Stimulated activated naive CD8-positive, alpha-beta T cell treated with anti-CD3 and anti-CD28 coated beads, Interleukin-15, Interleukin-2, amounts not matched to agents 100 U/mL and 50 U/mL, for 24 hours (primary cell): ENCODE measurements around the gene ST6GALNAC3.
"Not testable (repeated sequence)": the region's sequence is repeated elsewhere in the genome, so short reads cannot be mapped to it uniquely, and the experiment has no call there.

Source experiments
- ATAC-seq: fragments of 150-1000 bp; cut with Tn5 transposase; one replicate; pipeline ENCODE4 v1.10.0; 2021
- DNase-seq: peaks from one replicate; pipeline ENCODE4 v3.0.0; 2021

Gene ST6GALNAC3

GRCh38 chr1:76106719-76107235 lies 32.2 kb downstream of the ST6GALNAC3 start:
- DNase-seq, result no peak
- no peak for ATAC-seq

DNA sequence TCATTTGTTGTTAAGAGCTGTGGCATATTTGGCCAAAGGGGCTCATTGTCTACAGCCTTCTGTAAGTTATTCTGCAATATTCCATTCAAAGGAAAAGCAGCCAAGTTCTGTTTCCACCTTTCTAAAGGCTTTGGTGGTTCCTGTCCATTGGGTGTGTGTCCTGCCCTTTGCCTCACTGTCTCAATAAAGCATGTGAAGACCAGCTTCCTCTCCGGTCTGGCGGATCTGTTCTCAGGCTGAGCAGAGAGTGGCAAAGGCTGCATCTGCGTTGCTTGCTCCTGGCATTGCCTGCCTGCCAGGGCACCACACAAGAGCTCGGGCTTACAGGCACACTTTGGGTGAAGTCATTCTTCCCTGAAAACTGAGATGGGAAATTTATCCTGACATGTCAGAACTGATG lies 34.9 kb downstream of the ST6GALNAC3 start:
- ATAC-seq, result no peak
- no peak for DNase-seq

- DNase-seq (no peak), ATAC-seq (no peak)
These were observed 35.5 kb downstream of the ST6GALNAC3 start for GRCh38 chr1:76109901-76110560.

DNA sequence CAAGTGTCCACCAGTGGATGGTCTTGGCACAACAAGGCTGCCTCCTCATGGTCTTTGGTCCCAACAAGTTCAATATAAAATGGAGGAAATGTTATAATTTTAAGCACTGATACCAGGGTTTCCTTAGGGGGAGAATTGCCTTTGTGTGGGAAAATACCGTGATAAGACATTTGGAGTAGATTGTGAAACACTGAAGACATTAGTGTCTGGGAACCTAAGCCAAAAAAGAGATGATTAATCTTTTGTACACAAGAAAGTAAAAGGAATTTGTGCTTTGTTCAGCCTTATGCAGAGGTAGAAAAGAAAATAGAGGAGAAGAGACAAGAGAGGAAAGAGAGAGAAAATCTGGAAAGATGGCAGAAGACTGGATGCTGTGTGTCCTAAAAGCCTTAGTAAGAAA lies 36.1 kb downstream of the ST6GALNAC3 start:
- no peak for DNase-seq
- ATAC-seq, result no peak

DNA sequence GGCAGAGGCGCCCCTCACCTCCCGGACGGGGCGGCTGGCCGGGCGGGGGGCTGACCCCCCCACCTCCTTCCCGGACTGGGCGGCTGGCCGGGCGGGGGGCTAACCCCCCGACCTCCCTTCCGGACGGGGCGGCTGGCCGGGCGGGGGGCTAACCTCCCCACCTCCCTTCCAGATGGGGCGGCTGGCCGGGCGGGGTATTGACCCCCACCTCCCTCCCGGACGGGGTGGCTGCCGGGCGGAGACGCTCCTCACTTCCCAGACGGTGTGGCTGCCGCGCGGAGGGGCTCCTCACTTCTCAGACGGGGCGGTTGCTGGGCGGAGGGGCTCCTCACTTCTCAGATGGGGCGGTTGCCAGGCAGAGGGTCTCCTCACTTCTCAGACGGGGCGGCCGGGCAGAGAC lies 37.8 kb downstream of the ST6GALNAC3 start:
- DNase-seq, ATAC-seq: not testable (repeated sequence)

GRCh38 chr1:76113446-76113845 lies 38.9 kb downstream of the ST6GALNAC3 start:
- ATAC-seq, result no peak

GRCh38 chr1:76115171-76115570 lies 40.6 kb downstream of the ST6GALNAC3 start:
- DNase-seq (no peak), ATAC-seq (no peak)

More at GRCh38 chr1:76113446-76113845, 38.9 kb downstream of the ST6GALNAC3 start:
- DNase-seq, result no peak

DNA sequence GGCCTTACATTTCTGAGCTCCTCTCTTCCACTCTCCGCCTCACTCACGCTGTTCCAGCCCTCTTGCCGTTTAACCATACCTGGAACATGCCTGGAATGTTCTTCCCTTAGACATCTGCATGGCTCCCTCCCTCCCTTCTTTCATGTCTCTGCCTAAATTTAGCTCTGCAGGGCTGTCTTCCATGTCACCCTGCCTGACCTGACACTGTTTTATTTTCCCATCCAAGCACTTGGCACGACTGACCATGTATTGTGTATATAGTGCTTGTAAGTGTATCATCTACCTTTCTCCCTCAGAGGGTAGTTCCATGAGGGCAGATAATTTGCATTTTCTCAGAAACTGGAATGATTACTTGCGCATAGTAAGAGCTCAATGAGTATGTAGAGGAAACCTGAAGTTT lies 47.3 kb downstream of the ST6GALNAC3 start:
- ATAC-seq, result no peak

GRCh38 chr1:76122271-76122670 lies 47.7 kb downstream of the ST6GALNAC3 start:
- DNase-seq (no peak), ATAC-seq (no peak)

More for the DNA sequence above, 47.3 kb downstream of the ST6GALNAC3 start:
- no peak for DNase-seq

DNA sequence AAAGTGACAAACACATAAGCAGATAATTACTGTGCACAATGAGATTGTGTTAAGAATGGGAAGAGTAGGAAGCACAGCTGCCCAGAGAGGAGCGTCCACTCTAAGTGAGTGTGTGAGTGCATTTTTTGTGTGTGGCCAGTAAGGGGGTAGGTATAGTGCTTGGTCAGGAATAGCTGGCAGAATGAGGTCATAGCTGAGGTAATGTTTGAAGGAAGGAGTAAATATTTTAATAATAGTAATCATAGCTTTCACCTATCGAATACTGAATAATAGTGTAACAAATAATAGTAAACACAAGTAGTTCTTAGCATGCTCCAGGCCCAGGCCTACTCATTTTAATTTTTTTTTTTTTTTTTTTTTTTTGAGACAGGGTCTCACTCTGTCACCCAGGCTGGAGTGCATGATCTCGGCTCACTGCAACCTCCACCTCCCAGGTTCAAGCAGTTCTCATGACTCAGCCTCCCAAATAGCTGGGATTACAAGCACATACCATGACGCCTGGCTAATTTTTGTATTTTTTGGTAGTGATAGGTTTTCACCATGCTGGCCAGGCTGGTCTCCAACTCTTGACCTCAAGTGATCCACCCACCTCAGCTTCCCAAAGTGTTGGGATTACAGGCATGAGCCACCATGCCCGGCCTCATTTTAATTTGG lies 49.0 kb downstream of the ST6GALNAC3 start:
- not testable (repeated sequence) for DNase-seq, ATAC-seq

DNA sequence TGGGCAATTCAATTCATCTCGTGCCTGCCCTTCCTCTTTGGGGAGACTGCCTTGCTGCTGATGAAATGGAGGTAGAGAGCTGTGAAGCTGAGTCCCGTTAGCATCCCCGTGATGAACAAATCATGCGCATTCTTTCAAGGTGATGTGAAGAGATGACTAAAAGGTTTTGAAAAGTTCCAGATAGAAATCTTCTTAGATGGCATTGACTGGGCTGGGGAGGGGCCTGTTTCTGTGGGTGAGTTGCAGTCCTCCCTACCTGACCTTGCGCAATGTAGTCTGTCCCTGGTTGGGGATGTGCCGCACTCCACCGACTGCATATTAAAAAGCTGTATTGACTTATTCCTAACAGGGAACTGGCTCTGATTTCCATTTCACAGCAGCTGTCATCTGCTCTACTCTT lies 49.6 kb downstream of the ST6GALNAC3 start:
- ATAC-seq (no peak), DNase-seq (no peak)

GRCh38 chr1:76125473-76126219 lies 51.1 kb downstream of the ST6GALNAC3 start:
- ATAC-seq (no peak), DNase-seq (no peak)

DNA sequence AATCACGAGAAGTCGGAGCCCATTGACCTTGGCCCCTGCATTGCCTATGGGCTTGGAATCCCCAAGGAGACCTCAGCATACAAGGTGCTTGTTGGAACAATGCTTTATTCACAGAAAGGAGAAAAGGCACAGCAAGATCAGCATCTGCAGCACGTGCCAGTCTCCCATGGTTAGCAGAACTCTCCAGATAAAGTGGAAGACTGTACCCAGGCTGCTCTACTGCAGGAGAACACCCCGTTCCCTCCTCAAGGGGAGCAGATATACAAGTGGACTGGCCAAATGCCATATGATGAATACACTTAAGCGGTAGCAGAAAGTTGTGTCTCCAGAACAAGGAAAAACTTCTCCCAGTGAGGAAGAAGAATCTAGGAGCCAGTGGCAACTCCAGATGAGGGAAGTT lies 53.5 kb downstream of the ST6GALNAC3 start:
- ATAC-seq (no peak), DNase-seq (no peak)

- no peak for ATAC-seq
These were observed 55.2 kb downstream of the ST6GALNAC3 start for GRCh38 chr1:76129731-76130130.

GRCh38 chr1:76130992-76131391 lies 56.4 kb downstream of the ST6GALNAC3 start:
- DNase-seq, result no peak
- no peak for ATAC-seq

More at GRCh38 chr1:76129731-76130130, 55.2 kb downstream of the ST6GALNAC3 start:
- no peak for DNase-seq

DNA sequence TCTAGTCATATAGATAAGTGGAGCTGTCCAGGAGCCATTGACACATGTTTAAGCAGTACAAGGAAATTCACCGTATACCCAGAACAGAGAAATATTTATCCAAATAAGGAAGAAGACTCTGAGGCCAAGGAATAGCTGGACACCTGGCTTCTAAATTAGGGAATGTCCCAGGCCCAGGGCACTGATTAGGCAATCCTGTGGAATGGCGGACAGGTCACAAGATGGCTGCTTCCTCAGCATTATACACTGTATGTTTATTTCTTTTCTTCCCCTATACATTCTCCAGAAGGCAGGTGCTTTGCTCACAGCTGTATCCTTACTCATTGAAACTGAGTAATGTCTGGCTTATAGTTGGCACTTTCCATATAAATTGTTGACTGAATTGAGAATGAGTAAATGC lies 59.4 kb downstream of the ST6GALNAC3 start:
- DNase-seq (no peak), ATAC-seq (no peak)

GRCh38 chr1:76135835-76136234 lies 61.3 kb downstream of the ST6GALNAC3 start:
- ATAC-seq, result no peak
- DNase-seq, result no peak

DNA sequence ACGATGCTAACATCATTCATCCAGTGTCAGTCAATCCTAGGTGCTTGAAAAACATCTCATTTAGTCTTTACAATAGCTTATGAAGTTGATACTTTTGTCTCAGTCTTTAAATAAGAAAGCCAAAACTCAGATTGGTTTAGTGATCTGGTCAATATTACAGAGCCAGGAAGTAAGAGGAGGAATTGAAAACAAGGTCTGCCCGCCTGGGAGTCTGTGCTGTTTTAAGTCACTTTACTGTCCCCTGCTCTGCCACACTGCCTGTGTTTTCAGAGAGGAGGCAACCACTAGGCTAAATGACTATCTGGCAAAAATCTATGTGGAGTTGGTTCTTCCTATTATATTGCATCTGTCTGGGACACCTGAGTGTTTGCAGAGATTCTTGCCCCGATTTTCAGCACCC lies 62.3 kb downstream of the ST6GALNAC3 start:
- DNase-seq (no peak), ATAC-seq (no peak)

DNA sequence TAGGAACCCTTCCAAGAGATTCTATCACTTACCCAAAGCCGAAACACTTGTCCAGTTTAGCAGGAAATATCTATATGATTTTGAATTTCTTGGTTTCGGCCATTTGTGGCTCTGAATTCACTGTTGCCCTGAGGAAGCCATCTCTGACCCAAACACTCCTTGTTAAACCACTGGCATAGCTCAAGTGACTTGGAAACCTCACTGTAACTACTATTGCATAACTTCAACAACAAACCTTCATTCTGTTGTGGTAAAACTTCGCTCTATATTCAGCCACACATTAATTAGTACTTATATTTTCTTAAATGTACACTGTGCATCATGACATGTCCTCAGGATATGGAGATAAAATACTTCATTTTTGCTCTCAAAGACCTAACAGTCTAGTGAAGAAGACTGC lies 63.2 kb downstream of the ST6GALNAC3 start:
- ATAC-seq (no peak), DNase-seq (no peak)

GRCh38 chr1:76138217-76138616 lies 63.7 kb downstream of the ST6GALNAC3 start:
- ATAC-seq (no peak), DNase-seq (no peak)

DNA sequence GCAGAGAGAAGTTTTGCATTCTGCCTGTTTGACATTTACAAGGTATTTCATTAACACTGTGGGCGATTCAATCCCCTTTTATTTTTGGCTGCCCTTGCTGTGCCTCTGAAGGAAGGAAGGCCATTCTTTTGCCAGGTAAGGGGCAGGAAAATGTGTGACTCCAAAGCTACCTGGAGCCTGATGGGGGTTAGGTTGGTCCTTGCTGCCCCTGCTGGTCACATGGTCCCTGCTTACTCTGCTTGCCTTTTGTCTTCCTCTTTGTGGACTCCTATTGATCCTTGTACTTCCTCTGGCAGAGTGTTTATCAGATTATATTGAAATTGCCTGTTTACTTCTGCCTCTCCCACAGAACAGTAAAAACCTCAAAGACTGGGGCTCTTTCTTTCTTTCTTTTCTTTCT lies 65.7 kb downstream of the ST6GALNAC3 start:
- ATAC-seq (no peak), DNase-seq (no peak)

GRCh38 chr1:76141929-76142328 lies 67.4 kb downstream of the ST6GALNAC3 start:
- ATAC-seq, result no peak
- no peak for DNase-seq
